A549 (cell line): ENCODE measurements around the gene STK33.

Experiments used
- MAZ ChIP-seq: fragments of 150-350 bp; IDR thresholded peaks from 2 replicates; pipeline ENCODE4 v1.6.1; 2014; ENCODE audit warnings: antibody characterized with exemption, low read depth, low read length, borderline replicate concordance
- TF ChIP-seq, protein P1 (sequence below): fragments of >200 bp; sonication (Bioruptor Twin); formaldehyde crosslinking; IDR thresholded peaks from 3 replicates; pipeline ENCODE4 v1.5.1; 2016
- TF ChIP-seq, protein P2 (sequence below): IDR thresholded peaks from 2 replicates; pipeline ENCODE4 v1.6.1; 2012

DNA sequence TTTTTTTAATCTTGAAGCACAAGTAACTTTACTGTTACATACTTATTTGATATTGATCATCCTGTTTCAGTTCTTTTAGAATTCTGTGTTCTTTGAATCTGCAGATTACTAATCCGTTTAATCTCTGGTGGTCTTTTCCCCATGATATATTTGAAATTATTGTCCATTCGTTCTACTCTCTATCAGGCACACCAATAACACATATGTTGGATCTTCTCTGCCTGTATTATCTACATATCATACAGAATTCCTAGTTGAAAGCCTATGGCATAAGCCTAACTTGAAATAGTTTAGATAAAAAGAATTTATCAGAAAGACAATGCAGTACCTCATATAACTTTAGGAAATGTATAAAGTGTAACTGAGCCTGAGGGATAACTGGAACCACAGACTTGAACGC lies 32.6 kb downstream of the STK33 start:
- TF ChIP-seq, protein P1, sequence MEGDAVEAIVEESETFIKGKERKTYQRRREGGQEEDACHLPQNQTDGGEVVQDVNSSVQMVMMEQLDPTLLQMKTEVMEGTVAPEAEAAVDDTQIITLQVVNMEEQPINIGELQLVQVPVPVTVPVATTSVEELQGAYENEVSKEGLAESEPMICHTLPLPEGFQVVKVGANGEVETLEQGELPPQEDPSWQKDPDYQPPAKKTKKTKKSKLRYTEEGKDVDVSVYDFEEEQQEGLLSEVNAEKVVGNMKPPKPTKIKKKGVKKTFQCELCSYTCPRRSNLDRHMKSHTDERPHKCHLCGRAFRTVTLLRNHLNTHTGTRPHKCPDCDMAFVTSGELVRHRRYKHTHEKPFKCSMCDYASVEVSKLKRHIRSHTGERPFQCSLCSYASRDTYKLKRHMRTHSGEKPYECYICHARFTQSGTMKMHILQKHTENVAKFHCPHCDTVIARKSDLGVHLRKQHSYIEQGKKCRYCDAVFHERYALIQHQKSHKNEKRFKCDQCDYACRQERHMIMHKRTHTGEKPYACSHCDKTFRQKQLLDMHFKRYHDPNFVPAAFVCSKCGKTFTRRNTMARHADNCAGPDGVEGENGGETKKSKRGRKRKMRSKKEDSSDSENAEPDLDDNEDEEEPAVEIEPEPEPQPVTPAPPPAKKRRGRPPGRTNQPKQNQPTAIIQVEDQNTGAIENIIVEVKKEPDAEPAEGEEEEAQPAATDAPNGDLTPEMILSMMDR: no peak
- TF ChIP-seq, protein P2, sequence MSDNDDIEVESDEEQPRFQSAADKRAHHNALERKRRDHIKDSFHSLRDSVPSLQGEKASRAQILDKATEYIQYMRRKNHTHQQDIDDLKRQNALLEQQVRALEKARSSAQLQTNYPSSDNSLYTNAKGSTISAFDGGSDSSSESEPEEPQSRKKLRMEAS: no peak
- no peak for TF ChIP-seq MAZ
